Measurements from ENCODE around the gene PEAR1.

The PEAR1 gene

GRCh38 chr1:156845055-156845952 is 48.2 kb upstream of the PEAR1 start:
- no peaks in the 10 kb centered on the region for H3K79me2 ChIP-seq (ENCODE audit: insufficient read depth, low read length)
- H3K4me3 ChIP-seq (ENCODE audit: insufficient read depth, low read length, poor library complexity, severe bottlenecking), result no peak overlapping the region
- H2AFZ ChIP-seq (ENCODE audit: low read depth, low read length, severe bottlenecking), result no peak overlapping the region
- no peak overlapping the region for H3K4me2 ChIP-seq (ENCODE audit: low read depth, low read length, poor library complexity, severe bottlenecking)
- no peaks in the 10 kb centered on the region for H3K9me3 ChIP-seq (ENCODE audit: insufficient read depth, low read length)
- H3K9ac ChIP-seq (ENCODE audit: low read length), result no peak overlapping the region
- no peaks in the 10 kb centered on the region for H3K27me3 ChIP-seq (ENCODE audit: low read length)
- H3K27ac ChIP-seq (ENCODE audit: low read depth, low read length), result no peak overlapping the region
- no peak for TF ChIP-seq EZH2phosphoT487 (conservative IDR thresholded peaks at IDR 0.05; ENCODE audit: low read length)
- no peak for TF ChIP-seq CTCF (IDR thresholded peaks at IDR 0.05; ENCODE audit: insufficient read depth, low read length, poor library complexity, severe bottlenecking)
- no peaks in the 10 kb centered on the region for H3K36me3 ChIP-seq (ENCODE audit: low read length)
- no peaks in the 10 kb centered on the region for H4K20me1 ChIP-seq (ENCODE audit: low read depth, low read length)
- H3K9me2 ChIP-seq (replicated peaks; ENCODE audit: insufficient read depth, low read length), result no peaks in the 10 kb centered on the region
- H3F3A ChIP-seq (ENCODE audit: insufficient read depth), result no peaks in the 10 kb centered on the region

- Histone ChIP-seq H3K36me3 (ENCODE audit: low read length) (no peaks in the 10 kb centered on the region), H3K4me2 (ENCODE audit: low read depth, low read length, poor library complexity, severe bottlenecking) (no peak overlapping the region), H3F3A (ENCODE audit: insufficient read depth) (no peaks in the 10 kb centered on the region), H3K9me2 (replicated peaks; ENCODE audit: insufficient read depth, low read length) (no peaks in the 10 kb centered on the region), H3K79me2 (ENCODE audit: insufficient read depth, low read length) (no peaks in the 10 kb centered on the region), H3K27me3 (ENCODE audit: low read length) (no peaks in the 10 kb centered on the region), H3K9ac (ENCODE audit: low read length) (no peak overlapping the region), H3K27ac (ENCODE audit: low read depth, low read length) (no peak overlapping the region), H3K9me3 (ENCODE audit: insufficient read depth, low read length) (no peaks in the 10 kb centered on the region), H4K20me1 (ENCODE audit: low read depth, low read length) (no peaks in the 10 kb centered on the region), H3K4me3 (ENCODE audit: insufficient read depth, low read length, poor library complexity, severe bottlenecking) (no peak overlapping the region), H2AFZ (ENCODE audit: low read depth, low read length, severe bottlenecking) (no peak overlapping the region)
- TF ChIP-seq EZH2phosphoT487 (conservative IDR thresholded peaks at IDR 0.05; ENCODE audit: low read length) (no peak), CTCF (IDR thresholded peaks at IDR 0.05; ENCODE audit: insufficient read depth, low read length, poor library complexity, severe bottlenecking) (no peak)
Measured at GRCh38 chr1:156845953-156846545, 47.5 kb upstream of the PEAR1 start.

GRCh38 chr1:156846643-156847042 is 46.9 kb upstream of the PEAR1 start:
- Histone ChIP-seq H3F3A (ENCODE audit: insufficient read depth) (no peaks in the 10 kb centered on the region), H3K4me3 (ENCODE audit: insufficient read depth, low read length, poor library complexity, severe bottlenecking) (no peak overlapping the region), H3K27me3 (ENCODE audit: low read length) (no peaks in the 10 kb centered on the region), H3K27ac (ENCODE audit: low read depth, low read length) (no peak overlapping the region), H2AFZ (ENCODE audit: low read depth, low read length, severe bottlenecking) (no peak overlapping the region), H3K9ac (ENCODE audit: low read length) (no peak overlapping the region), H4K20me1 (ENCODE audit: low read depth, low read length) (no peaks in the 10 kb centered on the region), H3K36me3 (ENCODE audit: low read length) (no peaks in the 10 kb centered on the region), H3K4me2 (ENCODE audit: low read depth, low read length, poor library complexity, severe bottlenecking) (no peak overlapping the region), H3K9me3 (ENCODE audit: insufficient read depth, low read length) (no peaks in the 10 kb centered on the region), H3K79me2 (ENCODE audit: insufficient read depth, low read length) (no peaks in the 10 kb centered on the region), H3K9me2 (replicated peaks; ENCODE audit: insufficient read depth, low read length) (no peaks in the 10 kb centered on the region)
- TF ChIP-seq CTCF (IDR thresholded peaks at IDR 0.05; ENCODE audit: insufficient read depth, low read length, poor library complexity, severe bottlenecking), result no peak
- no peak for TF ChIP-seq EZH2phosphoT487 (conservative IDR thresholded peaks at IDR 0.05; ENCODE audit: low read length)

All from SU-DHL-6 (cell line).